Measurements from ENCODE around the gene MYCBP2. TPM values are rescaled to one million over a fixed set of nuclear protein-coding genes. Genes with fewer than 3 reads are reported as not detected.
"Not testable (repeated sequence)": the region's sequence is repeated elsewhere in the genome, so short reads cannot be mapped to it uniquely, and the experiment has no call there.

The MYCBP2 gene
- total RNA-seq, 4 donors from 2014 or later = 115 to 165 (median 131) TPM

DNA sequence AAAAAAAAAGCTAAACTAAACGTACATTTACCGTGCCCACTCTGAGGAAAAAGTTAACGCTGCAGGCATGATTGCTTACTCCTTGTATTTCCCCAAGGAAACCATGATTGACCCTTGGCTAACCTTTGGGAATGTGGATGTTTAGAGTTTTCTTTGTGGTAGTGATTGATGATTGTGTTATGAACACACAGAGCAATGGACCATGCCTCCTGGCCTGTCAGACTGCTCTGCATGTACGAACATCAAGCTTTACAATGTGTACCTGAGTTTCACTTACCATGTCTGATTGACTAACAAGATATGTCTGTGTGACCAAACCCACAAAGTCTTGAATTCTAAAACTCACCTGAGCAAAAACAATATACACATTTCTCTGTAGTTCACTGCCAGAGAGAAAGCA, 35.1 kb downstream of the MYCBP2 start:
- no peaks in the 10 kb centered on the region for H3K27me3 ChIP-seq
- intact Hi-C loops (cut with DNase I) = no loop called here
- no peak overlapping the region for H3K4me3 ChIP-seq (replicated peaks in 1 of 3)
- no peak for DNase-seq
- H3K36me3 ChIP-seq = peaks cover 0 to 3% of the 10 kb centered on the region in 2 donors
- 34 to 38% methylated on average over 4 of the region's 4 CpGs for WGBS, 2 donors
- TF ChIP-seq, protein P1, sequence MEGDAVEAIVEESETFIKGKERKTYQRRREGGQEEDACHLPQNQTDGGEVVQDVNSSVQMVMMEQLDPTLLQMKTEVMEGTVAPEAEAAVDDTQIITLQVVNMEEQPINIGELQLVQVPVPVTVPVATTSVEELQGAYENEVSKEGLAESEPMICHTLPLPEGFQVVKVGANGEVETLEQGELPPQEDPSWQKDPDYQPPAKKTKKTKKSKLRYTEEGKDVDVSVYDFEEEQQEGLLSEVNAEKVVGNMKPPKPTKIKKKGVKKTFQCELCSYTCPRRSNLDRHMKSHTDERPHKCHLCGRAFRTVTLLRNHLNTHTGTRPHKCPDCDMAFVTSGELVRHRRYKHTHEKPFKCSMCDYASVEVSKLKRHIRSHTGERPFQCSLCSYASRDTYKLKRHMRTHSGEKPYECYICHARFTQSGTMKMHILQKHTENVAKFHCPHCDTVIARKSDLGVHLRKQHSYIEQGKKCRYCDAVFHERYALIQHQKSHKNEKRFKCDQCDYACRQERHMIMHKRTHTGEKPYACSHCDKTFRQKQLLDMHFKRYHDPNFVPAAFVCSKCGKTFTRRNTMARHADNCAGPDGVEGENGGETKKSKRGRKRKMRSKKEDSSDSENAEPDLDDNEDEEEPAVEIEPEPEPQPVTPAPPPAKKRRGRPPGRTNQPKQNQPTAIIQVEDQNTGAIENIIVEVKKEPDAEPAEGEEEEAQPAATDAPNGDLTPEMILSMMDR (IDR thresholded peaks at IDR 0.05) = no peak
- TF ChIP-seq POLR2A (IDR thresholded peaks at IDR 0.05) = no peak
- H3K9me3 ChIP-seq = no peaks in the 10 kb centered on the region
- H3K27ac ChIP-seq = no peak overlapping the region
- H3K4me1 ChIP-seq = no peaks in the 10 kb centered on the region

DNA sequence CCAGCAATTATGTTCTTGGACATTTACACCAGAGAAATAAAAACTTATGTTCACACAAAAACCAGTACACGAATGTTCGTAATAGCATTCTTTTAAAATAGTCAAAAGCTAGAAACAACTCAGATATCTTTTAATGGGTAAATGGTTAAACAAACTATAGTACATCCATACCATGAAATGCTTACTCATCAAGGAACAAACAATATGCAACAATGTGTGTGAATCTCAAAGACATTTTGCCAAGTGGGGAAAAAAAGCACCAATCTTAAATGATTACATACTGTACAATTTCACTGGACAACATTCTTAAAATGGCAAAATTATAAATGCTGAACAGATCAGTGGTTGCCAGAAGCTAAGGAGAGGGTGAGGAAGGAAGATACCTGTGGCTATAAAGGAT, 36.6 kb downstream of the MYCBP2 start:
- 98% methylated on average over 2 of the region's 2 CpGs for WGBS, 2 donors
- H3K9me3 ChIP-seq = no peaks in the 10 kb centered on the region
- intact Hi-C loops (cut with DNase I) = no loop called here
- H3K4me1 ChIP-seq = no peaks in the 10 kb centered on the region
- no peak for DNase-seq
- no peaks in the 10 kb centered on the region for H3K27me3 ChIP-seq
- H3K27ac ChIP-seq = no peak overlapping the region
- no peaks in the 10 kb centered on the region for H3K36me3 ChIP-seq
- no peak overlapping the region for H3K4me3 ChIP-seq (replicated peaks in 1 of 3)
- TF ChIP-seq POLR2A (IDR thresholded peaks at IDR 0.05) = no peak
- TF ChIP-seq, protein P1 (IDR thresholded peaks at IDR 0.05) = no peak

GRCh38 chr13:77289851-77290250, 37.0 kb downstream of the MYCBP2 start:
- Histone ChIP-seq H3K9me3 (no peaks in the 10 kb centered on the region), H3K36me3 (no peaks in the 10 kb centered on the region), H3K27me3 (no peaks in the 10 kb centered on the region), H3K4me3 (replicated peaks in 1 of 3) (no peak overlapping the region), H3K4me1 (no peaks in the 10 kb centered on the region), H3K27ac (no peak overlapping the region)
- TF ChIP-seq POLR2A (IDR thresholded peaks at IDR 0.05) = no peak
- TF ChIP-seq, protein P1 (IDR thresholded peaks at IDR 0.05) = no peak
- intact Hi-C loops (cut with DNase I) = no loop called here
- no peak for DNase-seq

- H3K27me3 ChIP-seq = not testable (repeated sequence)
Measured at GRCh38 chr13:77285632-77286031, 41.3 kb downstream of the MYCBP2 start.

DNA sequence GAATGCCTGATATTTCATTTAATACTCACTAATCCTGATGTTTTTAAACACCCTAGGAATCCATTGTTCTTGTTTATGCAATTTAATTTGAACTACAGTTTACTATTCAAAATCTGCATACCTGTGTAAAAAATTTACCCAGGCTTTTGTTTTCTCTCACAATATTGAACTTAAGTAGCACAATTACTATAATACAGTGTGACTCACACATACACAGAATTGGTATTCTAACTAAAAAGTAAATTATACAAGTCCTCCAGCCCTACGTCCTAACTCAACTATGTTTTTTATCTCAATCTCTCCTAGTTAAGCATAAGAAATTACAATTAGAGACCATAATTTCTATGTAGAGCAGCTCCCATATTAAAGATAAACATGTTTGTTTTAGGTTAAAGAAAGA, 41.8 kb downstream of the MYCBP2 start:
- 90 to 100% methylated on average over 1 of the region's 1 CpG for WGBS, 2 donors
- intact Hi-C loops (cut with DNase I) = no loop called here
- H3K4me3 ChIP-seq (replicated peaks in 1 of 3) = no peak overlapping the region

More at GRCh38 chr13:77285632-77286031, 41.3 kb downstream of the MYCBP2 start:
- H3K27ac ChIP-seq; H3K9me3 ChIP-seq; DNase-seq; H3K36me3 ChIP-seq; H3K4me1 ChIP-seq; intact Hi-C loops (cut with DNase I); H3K4me3 ChIP-seq (replicated peaks in 1 of 3): not testable (repeated sequence)
- WGBS, 2 donors = 92 to 93% methylated on average over 3 of the region's 3 CpGs

More for the DNA sequence above, 41.8 kb downstream of the MYCBP2 start:
- DNase-seq = no peak
- Histone ChIP-seq H3K9me3 (no peaks in the 10 kb centered on the region), H3K27me3 (no peaks in the 10 kb centered on the region), H3K4me1 (no peaks in the 10 kb centered on the region), H3K36me3 (peaks cover 0 to 5% of the 10 kb centered on the region in 2 donors), H3K27ac (no peak overlapping the region)
- no peak for TF ChIP-seq POLR2A (IDR thresholded peaks at IDR 0.05)
- TF ChIP-seq, protein P1 (IDR thresholded peaks at IDR 0.05) = no peak
